ENCODE measurements around the gene ELP6. TPM values are rescaled to one million over a fixed set of nuclear protein-coding genes. Genes with fewer than 3 reads are reported as not detected.

ELP6 gene
- total and polyA plus RNA-seq, 9 of the 15 experiments (the other 6 are each of a cell fraction or from before 2014, with no cell fraction given), result 76.9 to 198 (median 83.3) TPM

DNA sequence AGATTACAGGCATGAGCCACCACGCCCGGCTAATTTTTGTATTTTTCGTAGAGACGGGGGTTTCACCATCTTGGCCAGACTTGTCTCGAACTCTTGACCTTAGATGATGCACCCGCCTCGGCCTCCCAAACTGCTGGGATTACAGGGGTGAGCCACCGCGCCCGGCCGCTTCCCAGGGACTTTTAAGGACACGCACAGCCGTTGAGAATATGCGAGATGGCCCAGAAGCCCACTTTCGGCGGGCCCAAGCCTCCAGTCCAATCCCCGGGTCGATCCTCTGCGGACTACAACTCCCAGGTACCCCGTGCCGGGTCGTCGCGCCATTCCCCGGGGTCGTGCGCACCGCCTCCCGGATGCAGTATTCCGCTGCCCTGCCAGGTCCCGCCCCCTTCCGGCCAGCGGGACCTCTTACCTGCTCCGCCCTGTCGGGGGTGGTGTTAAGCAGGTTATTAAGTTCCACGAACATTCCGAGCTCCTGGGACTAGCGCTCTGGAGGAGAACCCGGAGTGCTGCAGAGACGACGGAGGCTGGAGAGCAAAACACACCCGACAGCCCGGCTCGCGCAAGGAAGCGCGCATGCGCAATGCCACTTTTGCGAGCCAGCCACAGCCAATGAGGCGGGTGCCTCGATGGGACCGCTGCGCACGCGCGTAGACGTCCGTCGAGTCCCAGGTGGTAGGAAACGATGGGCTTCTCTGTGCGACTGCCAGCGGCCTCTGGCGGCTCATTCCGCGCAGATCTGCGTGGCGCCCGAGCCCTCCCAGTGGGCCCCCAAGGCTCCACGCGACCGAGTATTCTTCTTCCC is at the start of gene ELP6 (continued):
- TF ChIP-seq PHTF2 (CRISPR knock-in tag; IDR thresholded peaks at IDR 0.05) (0 out of 2 replicates have a peak, but pooled peaks have one; percentile 62), ELF4 (CRISPR knock-in tag; IDR thresholded peaks at IDR 0.05) (no peak), AFF4 (CRISPR knock-in tag; IDR thresholded peaks at IDR 0.05) (peak; percentile 73; the same call in 1 of the 2 replicates), TCF3 (CRISPR knock-in tag; IDR thresholded peaks at IDR 0.05) (0 out of 2 replicates have a peak, but pooled peaks have one; percentile 36), HCFC1 (IDR thresholded peaks at IDR 0.05; ENCODE audit: low read depth, low read length) (peak; percentile 98), KAT7 (CRISPR knock-in tag; IDR thresholded peaks at IDR 0.05; ENCODE audit: borderline replicate concordance) (0 out of 2 replicates have a peak, but pooled peaks have one; percentile 46), ZNF384 (IDR thresholded peaks at IDR 0.05; ENCODE audit: low read depth, low read length) (peak; percentile 35; the same call in 1 of the 2 replicates), JUN (IDR thresholded peaks at IDR 0.05; ENCODE audit: borderline replicate concordance, low read depth, low read length) (peak; percentile 20; the same call in 1 of the 2 replicates), JUN (CRISPR knock-in tag; IDR thresholded peaks at IDR 0.05; ENCODE audit: borderline replicate concordance) (peak; percentile 89; the same call in 1 of the 2 replicates), ZNF583 (CRISPR knock-in tag; IDR thresholded peaks at IDR 0.05) (no peak), RBFOX2 (IDR thresholded peaks at IDR 0.05; ENCODE audit: low read depth, low read length) (peak; percentile 88), POU5F1 (IDR thresholded peaks at IDR 0.05; ENCODE audit: borderline replicate concordance, low read depth, low read length, partially characterized antibody) (peak; percentile 76), MTF1 (CRISPR knock-in tag; IDR thresholded peaks at IDR 0.05; ENCODE audit: borderline replicate concordance) (peak; percentile 70; the same call in 1 of the 2 replicates), CTCFL (IDR thresholded peaks at IDR 0.05; ENCODE audit: borderline replicate concordance, insufficient read depth, low read depth, low read length, poor library complexity, severe bottlenecking) (peak; percentile 54), GMEB1 (CRISPR knock-in tag; IDR thresholded peaks at IDR 0.05) (peak; percentile 83)
- TF ChIP-seq, protein P1, sequence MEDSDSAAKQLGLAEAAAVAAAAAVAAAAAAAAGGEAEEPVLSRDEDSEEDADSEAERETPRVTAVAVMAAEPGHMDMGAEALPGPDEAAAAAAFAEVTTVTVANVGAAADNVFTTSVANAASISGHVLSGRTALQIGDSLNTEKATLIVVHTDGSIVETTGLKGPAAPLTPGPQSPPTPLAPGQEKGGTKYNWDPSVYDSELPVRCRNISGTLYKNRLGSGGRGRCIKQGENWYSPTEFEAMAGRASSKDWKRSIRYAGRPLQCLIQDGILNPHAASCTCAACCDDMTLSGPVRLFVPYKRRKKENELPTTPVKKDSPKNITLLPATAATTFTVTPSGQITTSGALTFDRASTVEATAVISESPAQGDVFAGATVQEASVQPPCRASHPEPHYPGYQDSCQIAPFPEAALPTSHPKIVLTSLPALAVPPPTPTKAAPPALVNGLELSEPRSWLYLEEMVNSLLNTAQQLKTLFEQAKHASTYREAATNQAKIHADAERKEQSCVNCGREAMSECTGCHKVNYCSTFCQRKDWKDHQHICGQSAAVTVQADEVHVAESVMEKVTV (CRISPR knock-in tag; IDR thresholded peaks at IDR 0.05), result peak; percentile 70
